ENCODE measurements around the gene L3MBTL4.
"Not testable (repeated sequence)": the region's sequence is repeated elsewhere in the genome, so short reads cannot be mapped to it uniquely, and the experiment has no call there.

L3MBTL4 gene

DNA sequence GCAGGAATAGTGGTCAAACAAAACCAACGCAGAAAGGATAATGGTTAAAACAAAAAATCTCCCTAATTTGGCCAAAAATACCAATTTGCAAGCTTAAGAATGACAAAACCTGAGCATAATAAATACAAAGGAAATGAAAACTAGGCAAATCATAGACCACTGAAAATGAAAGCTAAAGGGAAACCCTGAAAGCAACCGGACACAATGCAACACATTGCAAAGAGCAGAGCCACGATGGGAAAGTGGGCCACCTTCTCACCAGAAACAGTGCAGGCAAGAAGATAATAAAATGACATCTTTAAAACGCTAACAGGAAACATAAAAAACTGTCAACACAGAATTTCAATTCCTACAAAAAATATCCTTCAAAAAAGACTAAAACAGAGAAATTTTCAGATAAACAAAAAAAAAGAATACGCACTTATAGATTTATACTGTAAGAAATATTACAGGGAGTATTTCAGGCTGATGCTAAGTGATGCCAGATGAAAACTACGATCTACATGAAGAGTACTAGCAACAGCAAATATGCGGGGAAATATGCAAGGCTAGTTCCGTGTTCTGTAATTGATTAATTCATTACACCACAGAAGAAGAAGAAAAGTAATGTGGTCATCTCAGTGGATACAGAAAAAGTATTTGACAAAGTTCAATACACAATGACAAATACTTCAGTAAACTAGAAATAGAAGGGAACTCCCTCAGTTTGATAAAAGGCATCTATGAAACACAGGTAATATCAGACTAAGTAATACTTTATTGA, 239.5 kb downstream of the L3MBTL4 start:
- no peak for DNase-seq

DNA sequence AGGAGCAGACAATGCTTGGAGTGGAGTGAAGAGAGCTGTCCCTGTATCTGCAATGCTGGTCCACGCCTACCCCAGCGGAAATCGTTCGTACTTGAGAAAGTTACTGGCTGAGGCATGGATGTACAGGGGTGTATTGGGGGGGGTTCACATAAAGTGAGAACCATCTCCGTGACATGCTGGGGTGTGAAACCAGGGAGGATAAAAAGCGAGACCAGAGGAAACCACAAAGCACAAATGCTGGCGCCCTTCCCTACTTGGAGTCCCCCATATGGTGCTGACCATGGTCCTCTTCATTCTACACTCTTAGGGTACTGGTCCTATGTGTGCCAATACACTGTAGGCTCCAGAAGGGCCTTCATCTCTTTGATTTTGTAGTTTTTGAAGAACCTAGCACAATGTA, 244.1 kb downstream of the L3MBTL4 start:
- DNase-seq, result no peak

DNA sequence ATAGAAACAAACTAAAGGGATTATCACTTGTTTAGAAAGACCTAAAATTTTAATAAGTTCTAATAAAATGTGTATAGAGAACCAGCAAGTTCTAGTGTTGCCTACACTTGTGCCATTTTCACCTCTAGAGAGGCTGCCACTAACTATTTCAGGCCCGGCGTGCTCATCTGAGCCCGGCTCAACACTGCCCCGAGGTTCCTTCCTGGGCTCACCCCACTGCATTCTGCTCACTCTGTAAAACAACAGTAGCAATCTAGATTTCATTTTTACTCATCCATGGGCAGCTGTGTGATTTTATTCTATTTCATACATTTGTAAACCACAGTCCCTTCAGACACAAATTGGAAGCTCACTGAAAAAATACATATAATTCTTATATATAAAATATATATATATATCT, 253.2 kb downstream of the L3MBTL4 start:
- DNase-seq, result no peak

DNA sequence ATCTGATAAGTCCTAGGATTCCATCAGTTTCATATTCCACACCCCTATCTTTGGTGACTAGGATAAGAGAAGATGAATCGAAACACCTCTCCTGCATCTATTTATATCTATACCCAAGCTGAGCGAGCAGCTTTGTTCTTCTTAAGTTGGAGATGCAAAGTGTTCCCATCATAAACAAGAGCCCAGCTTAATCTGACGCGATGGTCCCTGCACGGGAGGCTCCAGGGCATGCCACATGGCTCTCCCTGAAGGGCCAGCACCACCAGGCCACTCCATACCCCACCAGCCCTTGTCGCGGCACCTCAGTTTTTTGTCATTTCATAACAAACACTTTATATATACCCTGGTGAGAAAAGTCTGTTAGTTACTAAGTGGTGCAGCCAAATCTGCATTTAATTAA, 255.3 kb downstream of the L3MBTL4 start:
- DNase-seq, result no peak

DNA sequence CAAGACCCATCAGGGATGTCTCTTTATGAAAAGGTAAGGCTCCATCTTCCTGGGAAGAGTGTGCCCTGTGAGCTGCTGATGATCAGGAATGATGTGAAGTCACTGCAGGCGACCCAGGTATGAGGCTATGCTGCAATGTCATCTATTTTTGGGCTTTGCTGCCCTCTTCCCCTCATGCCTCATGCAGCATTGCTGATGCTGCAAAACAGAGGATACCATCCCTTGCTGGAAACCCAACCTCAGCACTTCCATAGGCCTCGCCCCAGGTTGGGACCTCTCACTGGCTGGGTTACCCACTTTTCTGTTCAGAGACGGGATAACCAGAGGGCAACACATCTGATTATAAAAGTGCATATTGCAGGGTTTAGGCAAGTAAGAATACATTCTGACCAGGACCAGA, 255.8 kb downstream of the L3MBTL4 start:
- DNase-seq, result no peak

DNA sequence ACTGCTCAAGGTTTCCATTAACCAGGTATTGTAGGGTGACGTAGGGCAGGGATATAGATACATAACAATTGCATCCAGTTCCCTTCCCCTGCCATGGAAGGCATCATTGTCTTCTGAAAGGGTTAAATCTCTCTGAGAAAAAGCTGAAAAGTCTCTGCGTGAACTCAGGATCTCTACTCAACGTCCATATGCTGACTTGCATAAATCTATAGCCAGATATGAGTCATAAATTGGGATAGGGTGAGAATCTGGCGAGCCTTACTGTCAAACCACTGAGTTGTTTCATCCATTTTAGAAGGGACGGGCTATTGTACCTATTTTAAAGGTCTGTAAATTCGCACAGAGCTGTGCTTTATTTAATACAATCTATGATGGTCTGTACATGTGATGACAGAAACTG, 258.3 kb downstream of the L3MBTL4 start:
- DNase-seq, result no peak

DNA sequence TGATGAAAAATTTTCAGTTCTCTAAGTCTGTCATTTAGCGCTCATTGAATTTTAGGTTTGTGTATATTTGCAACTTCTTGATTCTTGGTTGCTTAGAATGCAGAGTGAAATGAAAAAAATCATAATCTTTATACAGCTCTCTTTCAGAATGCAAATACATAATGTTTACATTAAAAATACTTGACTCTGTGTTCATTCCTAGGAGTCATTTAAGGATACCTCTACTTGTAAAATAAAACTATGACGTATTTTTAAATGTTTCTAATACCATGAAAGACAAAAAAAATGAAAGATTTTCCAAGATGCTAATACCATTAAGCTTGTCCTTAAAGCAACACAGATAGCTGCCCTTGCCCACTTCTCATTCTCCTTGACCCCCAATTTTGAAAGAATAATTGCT, 259.0 kb downstream of the L3MBTL4 start:
- DNase-seq, result no peak

DNA sequence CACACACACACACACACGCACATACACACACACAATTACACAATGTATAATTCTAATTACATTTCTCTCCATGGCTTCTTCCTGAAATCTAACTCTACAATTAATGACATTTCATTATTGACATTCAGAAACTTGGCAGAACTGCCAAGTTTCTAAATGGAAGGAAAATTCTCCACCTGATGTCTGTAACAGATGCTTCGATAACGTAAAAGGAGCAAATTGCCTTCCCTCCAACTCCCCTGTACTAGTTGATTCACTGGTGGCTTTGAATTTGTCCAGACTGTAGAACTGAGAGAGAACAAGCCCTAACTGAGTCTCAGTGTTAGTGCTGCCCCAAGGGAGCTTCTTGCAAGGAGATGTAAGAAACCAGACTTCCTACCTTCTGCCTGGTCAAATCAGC, 264.3 kb downstream of the L3MBTL4 start:
- DNase-seq, result no peak

DNA sequence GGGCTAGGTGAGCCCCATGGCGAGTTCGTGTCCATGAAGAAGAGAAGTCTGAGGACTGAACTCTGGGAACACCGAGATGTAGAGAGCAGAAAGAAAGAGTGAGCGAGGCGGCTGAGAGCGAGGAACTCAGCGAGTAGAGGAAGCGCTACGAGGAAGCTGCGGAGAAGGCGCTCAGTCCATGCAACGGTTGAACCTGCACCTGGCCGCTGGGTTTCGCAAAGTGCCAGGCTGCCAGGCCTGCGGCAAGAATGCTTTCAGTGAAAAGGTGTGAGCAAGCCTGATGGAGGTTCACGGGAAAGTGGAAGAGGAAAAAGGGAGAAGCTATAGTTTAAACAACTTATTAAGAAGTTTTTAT, 268.4 kb downstream of the L3MBTL4 start:
- no peak for DNase-seq

DNA sequence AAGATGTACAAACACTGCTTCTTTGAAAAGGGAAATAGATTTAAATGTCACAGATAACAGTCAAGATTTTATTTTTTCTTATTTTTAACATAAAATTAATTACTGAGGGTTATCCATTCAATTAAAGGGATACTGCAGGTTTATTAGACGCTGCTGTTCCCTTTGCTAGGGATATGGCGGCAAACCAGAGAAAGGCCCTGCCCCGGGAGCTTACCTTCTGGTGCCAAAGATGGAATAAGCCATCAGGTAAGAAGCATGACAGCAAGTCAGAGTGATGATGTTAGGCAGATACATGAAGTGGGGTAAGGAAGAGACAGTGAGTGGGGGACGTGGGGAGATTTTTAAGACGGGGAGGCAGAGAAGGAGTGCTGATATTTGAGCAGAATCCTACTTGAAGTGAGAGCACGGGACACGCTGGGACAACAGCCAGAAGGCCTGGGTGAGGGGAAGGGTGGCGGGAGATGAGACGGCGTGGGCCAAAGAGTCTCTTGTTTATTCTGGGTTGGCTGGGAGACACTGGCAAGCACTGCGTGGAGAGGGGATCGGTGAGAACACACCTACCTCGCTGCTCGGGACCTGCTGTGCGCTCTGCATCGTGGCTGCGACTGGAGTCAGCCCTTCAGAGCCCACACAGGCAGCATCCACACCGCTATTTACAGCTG, 268.9 kb downstream of the L3MBTL4 start:
- DNase-seq, result no peak

DNA sequence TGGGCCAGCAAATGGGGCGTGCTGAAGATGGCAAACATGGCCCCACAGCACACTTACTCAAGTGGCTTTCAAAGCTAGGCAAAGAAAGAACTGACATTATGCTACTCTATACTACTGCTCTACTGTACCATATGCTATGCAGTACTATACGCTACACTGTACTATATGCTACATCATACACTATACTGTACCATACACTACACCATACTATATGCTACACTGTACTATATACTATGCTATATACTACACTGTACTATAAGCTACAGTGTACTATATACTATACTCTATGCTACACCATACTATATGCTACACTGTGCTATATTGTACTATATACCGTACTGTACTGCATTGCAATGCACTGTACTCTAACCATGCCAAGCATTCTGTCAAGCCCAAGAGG, 275.7 kb downstream of the L3MBTL4 start:
- DNase-seq, result no peak

DNA sequence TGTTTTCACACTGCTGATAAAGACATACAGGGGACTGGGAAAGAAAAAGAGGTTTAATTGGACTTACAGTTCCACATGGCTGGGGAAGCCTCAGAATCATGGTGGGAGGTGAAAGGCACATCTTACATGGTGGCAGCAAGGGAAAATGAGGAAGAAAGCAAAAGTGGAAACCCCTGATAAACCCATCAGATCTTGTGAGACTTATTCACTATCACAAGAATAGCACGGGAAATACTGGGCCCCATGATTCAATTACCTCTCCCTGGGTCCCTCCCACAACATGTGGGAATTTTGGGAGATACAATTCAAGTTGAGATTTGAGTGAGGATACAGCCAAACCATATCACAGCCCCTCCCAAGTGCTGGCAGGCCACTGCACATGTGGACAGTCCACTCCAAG, 278.8 kb downstream of the L3MBTL4 start:
- not testable (repeated sequence) for DNase-seq

DNA sequence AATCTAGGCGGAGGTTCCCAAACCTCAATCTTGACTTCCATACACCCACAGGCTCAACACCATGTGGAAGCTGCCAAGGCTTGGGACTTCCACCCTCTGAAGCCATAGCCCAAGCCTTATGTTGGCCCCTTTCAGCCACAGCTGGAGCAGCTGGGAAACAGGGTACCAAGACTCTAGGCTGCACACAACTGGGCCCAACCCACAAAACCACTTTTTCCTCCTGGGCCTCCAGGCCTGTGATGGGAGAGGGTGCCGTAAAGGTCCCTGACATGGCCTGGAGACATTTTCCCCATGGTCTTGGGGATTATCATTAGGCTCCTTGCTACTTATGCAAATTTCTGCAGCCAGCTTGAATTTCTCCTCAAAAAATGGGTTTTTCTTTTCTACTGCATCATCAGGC, 279.7 kb downstream of the L3MBTL4 start:
- not testable (repeated sequence) for DNase-seq

DNA sequence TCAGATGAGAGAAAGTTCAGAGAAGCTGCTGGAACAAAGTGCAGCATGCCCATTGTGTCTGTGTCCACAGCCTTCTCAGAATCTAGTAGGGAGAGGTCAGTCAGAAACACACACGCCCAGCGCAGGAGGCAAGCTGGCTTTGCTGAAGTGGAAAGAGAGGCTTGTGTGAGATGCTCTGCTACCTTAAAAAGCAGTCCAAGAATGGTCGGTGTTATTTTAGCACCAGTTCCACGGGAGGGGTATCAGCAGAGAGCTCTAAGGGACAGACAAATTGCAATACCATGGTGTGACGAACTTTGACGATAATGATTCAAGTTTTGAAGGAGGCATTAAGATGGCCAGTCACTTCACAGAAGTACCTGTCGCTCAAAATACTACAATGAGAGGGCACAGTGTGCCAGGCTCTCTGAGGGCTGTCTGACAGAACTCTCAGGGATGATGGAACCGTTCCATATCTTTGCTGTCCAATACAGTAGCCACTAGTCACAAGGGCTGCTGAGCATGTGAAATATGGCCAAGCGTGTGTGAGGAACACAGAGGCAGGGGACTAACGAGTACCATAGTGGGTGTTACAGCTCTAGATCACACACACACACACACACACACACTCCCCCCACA, 281.9 kb downstream of the L3MBTL4 start:
- DNase-seq, result no peak

DNA sequence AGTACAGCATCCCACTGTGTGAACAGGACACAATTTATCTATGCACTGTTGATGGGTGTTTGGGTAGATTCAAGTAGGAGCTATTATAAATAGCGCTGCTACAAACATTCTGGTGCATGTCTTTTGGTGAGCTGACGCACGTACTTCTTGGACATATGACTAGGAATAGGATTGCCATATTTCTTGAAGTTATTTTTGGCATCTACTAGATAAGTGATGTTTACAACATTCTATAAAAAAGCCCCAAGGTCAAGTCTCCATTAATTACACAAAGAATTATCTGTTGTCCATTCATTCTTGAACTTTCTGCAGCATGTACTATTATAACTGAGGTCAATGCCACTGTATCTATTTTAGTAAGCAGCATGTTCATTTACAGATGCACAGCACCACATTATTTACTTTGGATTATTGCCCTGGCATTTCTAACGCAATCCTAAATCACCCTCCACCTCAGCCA, 293.9 kb downstream of the L3MBTL4 start:
- no peak for DNase-seq

DNA sequence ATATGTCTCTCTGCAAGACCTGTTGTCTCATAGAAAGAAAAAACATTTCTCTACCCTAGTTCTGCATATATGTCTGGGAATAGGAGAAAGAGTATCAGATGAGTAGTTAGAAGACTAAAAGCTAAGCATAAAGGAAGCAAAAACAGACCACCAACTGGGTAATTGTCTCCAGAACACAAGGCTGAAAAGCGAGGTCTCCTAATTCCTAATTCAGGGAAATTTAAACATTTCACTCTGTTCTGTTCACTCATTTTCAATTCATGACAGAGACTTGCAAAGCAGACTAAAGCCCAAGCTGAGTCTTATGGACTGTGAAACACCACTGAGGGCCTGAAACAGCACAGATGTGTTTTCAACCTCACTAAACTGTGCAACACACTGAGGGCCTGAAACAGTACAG, 294.9 kb downstream of the L3MBTL4 start:
- DNase-seq, result no peak

DNA sequence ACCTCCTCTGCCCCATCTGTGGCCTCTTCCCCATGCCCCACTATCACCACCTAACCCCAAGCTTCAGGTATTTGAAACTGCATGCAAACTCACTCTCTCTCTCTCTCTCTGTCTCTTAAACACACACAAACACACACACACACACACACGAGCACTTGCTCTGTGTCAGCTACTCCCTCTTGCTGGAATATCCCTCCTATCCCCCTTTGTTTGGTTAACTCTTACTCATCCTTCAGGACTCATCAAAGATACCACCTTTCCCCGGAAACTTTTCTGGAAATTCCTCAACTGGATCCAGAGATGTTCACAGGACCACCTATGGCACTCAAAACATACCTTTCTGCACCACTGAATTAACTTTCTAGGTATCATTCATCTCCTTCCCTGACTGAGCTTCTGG, 296.6 kb downstream of the L3MBTL4 start:
- no peak for DNase-seq

DNA sequence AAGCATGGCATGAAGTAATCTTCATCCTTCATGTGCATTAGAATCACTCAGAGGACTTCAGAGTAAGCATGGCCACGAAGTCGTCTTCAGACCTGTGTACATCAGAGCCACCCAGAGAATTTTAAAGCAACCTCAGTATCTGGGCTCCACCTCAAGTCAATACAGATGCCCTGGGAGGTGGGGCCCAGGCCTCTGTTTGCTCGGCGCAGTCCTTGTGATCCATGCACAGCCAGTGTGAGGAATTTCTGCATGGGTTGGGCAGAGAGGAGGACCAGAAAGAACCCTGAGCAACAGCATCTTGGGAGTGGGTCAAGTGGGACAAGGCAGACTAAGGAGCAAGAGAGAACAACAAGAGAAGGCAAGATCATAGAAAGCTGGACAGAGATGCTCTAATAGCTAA, 299.0 kb downstream of the L3MBTL4 start:
- no peak for DNase-seq

DNA sequence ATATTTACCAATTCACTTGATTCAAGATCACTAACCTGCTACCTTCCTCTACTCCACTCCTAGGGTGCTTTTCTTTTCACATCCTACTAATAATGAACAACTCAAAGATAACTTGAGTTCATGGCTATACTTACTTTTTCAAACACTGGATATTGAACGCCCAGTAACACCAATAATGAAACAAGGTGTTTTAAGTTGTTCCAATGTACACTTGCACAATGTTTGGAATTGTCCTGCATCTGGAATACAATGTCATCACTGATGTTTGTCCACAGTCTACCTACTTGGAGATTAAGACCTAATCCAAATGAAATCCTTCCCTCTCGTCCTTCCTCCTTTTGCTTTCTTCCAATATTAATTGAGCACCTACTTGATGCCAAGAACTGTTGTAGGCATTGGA, 301.1 kb downstream of the L3MBTL4 start:
- no peak for DNase-seq

DNA sequence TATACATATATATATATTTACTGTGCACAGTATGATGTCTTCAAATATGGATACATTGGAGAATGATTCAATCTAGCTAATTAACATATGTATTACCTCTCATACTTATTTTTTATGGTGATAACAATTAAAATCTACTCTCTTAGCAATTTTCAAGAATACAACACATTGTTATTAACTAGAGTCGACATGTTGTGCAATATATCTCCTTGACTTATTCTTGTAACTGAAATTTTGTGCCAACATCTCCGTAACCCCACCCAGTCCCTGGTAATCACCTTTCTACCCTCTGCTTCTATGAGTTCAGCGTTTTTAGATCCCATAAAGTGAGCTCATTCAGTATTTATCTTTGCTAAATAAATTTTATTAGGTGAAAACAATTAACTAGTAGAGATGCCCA, 303.0 kb downstream of the L3MBTL4 start:
- DNase-seq, result no peak

DNA sequence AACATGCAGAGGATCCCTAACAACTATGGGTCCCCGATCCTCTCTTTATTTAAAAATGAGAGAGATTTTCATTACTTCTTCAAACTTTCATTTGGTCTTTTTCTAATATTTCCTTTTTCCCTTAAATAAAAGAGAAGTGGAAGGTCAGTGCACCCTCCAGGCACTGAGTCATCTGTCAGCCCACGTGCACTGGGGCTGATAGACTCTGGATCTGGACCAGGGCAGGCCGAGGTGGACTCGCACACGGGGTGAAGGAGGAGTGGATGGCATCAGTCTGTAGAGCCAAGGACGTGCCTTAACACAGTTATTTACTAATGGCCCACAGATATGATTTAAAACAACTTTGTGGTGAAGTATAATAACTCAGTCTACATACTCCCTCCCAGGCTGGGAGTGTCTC, 305.0 kb downstream of the L3MBTL4 start:
- no peak for DNase-seq

DNA sequence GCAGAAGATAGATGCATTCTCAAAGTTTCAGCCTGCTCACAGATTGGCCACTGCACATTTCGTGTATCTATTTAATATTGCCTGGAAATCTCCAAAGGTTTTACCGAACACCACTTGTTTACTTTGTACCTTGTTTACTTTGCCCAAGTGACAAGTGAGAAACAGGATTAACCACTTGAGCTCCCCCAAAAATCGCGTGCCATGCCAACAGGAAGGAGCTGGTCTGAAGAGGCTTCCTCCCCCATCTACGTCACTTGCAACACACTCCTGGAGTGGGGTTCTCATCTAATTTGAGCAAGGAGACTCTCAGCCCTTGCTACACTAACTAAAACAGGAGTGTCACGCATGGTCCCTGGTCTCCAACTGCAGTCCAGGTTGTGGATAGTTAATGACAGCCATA, 306.9 kb downstream of the L3MBTL4 start:
- DNase-seq, result no peak

DNA sequence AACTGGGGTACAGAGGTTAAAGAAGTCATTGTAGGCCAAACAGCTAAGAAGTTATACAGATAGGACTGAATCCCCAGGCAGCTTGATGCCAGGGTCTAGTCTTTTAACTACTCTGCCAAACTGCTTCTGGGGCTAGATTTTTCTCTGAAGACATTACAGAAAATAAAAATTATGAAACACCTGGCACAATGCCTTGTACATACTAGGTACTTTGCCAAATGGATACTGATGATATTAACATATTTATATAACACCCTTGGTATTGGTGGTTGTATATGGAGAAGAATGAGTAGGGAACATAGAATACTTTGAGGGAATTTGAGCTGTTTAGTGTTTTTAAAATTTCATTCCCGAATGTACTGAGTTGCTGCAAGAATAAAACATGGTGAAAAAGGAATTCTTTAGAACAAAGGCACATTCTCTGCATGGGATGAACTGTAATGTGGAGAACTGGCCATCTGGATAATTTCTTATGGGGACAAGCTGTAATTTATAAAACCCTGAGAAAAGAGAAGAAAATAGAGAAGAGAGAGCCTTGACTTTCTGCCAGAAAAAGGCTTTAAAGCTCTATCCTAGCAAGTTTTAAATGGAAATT, 308.5 kb downstream of the L3MBTL4 start:
- no peak for DNase-seq

DNA sequence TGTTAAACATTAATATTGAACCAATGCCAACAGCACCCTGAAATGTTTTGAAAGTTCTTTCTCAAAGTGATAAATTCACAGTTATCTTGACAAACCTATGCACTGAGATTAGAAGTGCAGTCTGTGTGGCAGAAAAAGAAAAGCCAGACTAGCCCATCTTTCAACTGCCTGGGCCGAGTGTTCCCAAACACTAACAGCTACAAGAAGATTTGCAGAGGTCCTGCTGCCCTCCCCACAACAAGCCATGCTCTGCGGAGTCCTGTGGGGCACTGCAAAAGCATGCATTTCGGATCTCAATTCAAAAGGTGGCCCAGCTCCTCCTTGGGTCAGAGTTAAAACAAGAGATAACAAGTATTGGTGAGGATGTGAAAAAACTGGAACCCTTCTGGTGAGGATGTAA, 311.0 kb downstream of the L3MBTL4 start:
- DNase-seq, result no peak
